Motor neuron (in vitro differentiated cells): ENCODE results near the gene SDHB. TPM values are rescaled to one million over a fixed set of nuclear protein-coding genes. Genes with fewer than 3 reads are reported as not detected.
A peak's percentile ranks its signal among the peaks of the same experiment; 100 is the strongest.

Experiments used
- ATAC-seq, 8 experiments: fragments of 200-7000 bp; cut with Tn5 transposase; replicated peaks in 6 of 8; 2 replicates each; pipeline ENCODE4 v1.8.0; 2021; ENCODE audit warnings: mild to moderate bottlenecking in 8 of 8, moderate library complexity in 8 of 8
- H3K27ac ChIP-seq, 2 donors: fragments of 250-450 bp; sonication (Bioruptor Pico); 2 replicates each; pipeline ENCODE4 v1.9.0; 2021; ENCODE audit warnings: antibody characterized with exemption in 2 of 2, mild to moderate bottlenecking in 2 of 2, moderate library complexity in 1 of 2
- H3K4me1 ChIP-seq, 2 donors: fragments of 250-450 bp; sonication (Bioruptor Pico); replicated peaks in 1 of 2; 2 replicates each; pipeline ENCODE4 v1.6.1; 2021; ENCODE audit warnings: antibody characterized with exemption in 2 of 2, mild to moderate bottlenecking in 2 of 2, moderate library complexity in 1 of 2
- H3K4me3 ChIP-seq, 5 donors: fragments of 250-450 bp; sonication (Bioruptor Pico); 2 replicates each; pipeline ENCODE4 v1.9.0; 2021; ENCODE audit warnings: antibody characterized with exemption in 5 of 5, mild to moderate bottlenecking in 5 of 5, moderate library complexity in 4 of 5
- WGBS, 10 experiments: fragments of 450-650 bp; shearing (Covaris generic); methylation state at CpG; one replicate each; pipeline ENCODE4 v1.0.0; 2022; 5-methylcytosine and 5-hydroxymethylcytosine counted together
- in situ Hi-C, 9 experiments: fragments of 400-800 bp; cut with MboI; loops; one replicate each; pipeline ENCODE4 v1.15.0; 2021; ENCODE audit warnings: low sequenced_read_pairs in 9 of 9, low pct_unique_long_range_greater_than_20kb in 2 of 9; ENCODE audit not compliant: unreplicated experiment in 9 of 9
- total RNA-seq, 8 experiments: library from RNA; unstranded; fragments of 300-600 nt; gene quantifications; 2 replicates each; pipeline versions ENCODE4 v1.2.3 to v1.2.4, GENCODE V29; 2022

The SDHB gene
- total RNA-seq, result 100 to 1,000 TPM in 3 of 8 experiments, 10 to 100 TPM in 5; 75.1 to 161 (median 96.1) TPM

- peak; percentile 97 to 99 (median 98) for ATAC-seq
- H3K4me1 ChIP-seq, result peaks cover 11 to 12% of the 10 kb centered on the region in 2 donors
- peak within 1 kb of the TSS; percentile 60 to 77 (median 69) for H3K4me3 ChIP-seq
- WGBS, 10 experiments, result 0 to 1% (median 0%) methylated on average over 2 to 34 of the region's 44 CpGs; no CpG with 5 or more reads in 3 of the 10 experiments
- in situ Hi-C loops, result no loop called here
- H3K27ac ChIP-seq, result peak within 1 kb of the TSS; percentile 85 to 91
Measured at GRCh38 chr1:17053685-17054410, at the start of gene SDHB. SDHB (minus strand) TSS chr1:17054032; CDS start chr1:17054019, 13 bp downstream.

GRCh38 chr1:17102232-17102631 is 48.4 kb upstream of the SDHB start:
- WGBS, 10 experiments, result 51 to 100% (median 84%) methylated on average over 1 to 2 of the region's 2 CpGs; no CpG with 5 or more reads in 4 of the 10 experiments
- peaks cover under 1 to 16% of the 10 kb centered on the region in 2 donors for H3K4me1 ChIP-seq
- in situ Hi-C loops, result loop anchor here in 4 of 9 experiments (25.0 kb wide), 3 partner anchors 285 to 1485 kb away; no protein-coding TSS in a partner anchor
- no peak overlapping the region for H3K27ac ChIP-seq
- H3K4me3 ChIP-seq, result no peak overlapping the region
- ATAC-seq, result no peak

- 11 to 100% (median 80%) methylated on average over 1 to 4 of the region's 4 CpGs; no CpG with 5 or more reads in 3 of the 10 experiments for WGBS, 10 experiments
- H3K4me1 ChIP-seq, result peaks cover 2 to 16% of the 10 kb centered on the region in 2 donors
- no peak for ATAC-seq
- H3K4me3 ChIP-seq, result no peak overlapping the region
- no peak overlapping the region for H3K27ac ChIP-seq
- in situ Hi-C loops, result loop anchor here in 4 of 9 experiments (25.0 kb wide), 3 partner anchors 286 to 1486 kb away; no protein-coding TSS in a partner anchor
Measured at GRCh38 chr1:17101261-17101660, 47.4 kb upstream of the SDHB start.

- ATAC-seq, result peak in 1 of 8 experiments; percentile 11
- H3K4me1 ChIP-seq, result peaks cover 6 to 21% of the 10 kb centered on the region in 2 donors
- in situ Hi-C loops, result loop anchor here in 4 of 9 experiments (25.0 kb wide), 3 partner anchors 288 to 1488 kb away; no protein-coding TSS in a partner anchor
- H3K4me3 ChIP-seq, result no peak overlapping the region
- WGBS, 10 experiments, result 44 to 95% (median 60%) methylated on average over 2 to 8 of the region's 10 CpGs
- H3K27ac ChIP-seq, result no peak overlapping the region
Measured at GRCh38 chr1:17099616-17100340, 45.9 kb upstream of the SDHB start.

GRCh38 chr1:17098446-17099317 is 44.9 kb upstream of the SDHB start:
- in situ Hi-C loops, result no loop called here
- peak in 2 of 8 experiments; percentile 16 to 22 for ATAC-seq
- 0 to 83% (median 73%) methylated on average over 1 to 10 of the region's 13 CpGs; no CpG with 5 or more reads in 3 of the 10 experiments for WGBS, 10 experiments
- no peak overlapping the region for H3K27ac ChIP-seq
- H3K4me3 ChIP-seq, result no peak overlapping the region
- peaks cover 6 to 23% of the 10 kb centered on the region in 2 donors for H3K4me1 ChIP-seq

GRCh38 chr1:17097787-17098186 is 44.0 kb upstream of the SDHB start:
- Histone ChIP-seq H3K4me1 (peaks cover 6 to 23% of the 10 kb centered on the region in 2 donors), H3K27ac (no peak overlapping the region), H3K4me3 (no peak overlapping the region)
- in situ Hi-C loops, result no loop called here
- peak in 5 of 8 experiments; percentile 3 to 63 (median 11) for ATAC-seq
- WGBS, 10 experiments, result 0 to 62% (median 40%) methylated on average over 2 to 9 of the region's 14 CpGs; no CpG with 5 or more reads in 5 of the 10 experiments

GRCh38 chr1:17097147-17097546 is 43.3 kb upstream of the SDHB start:
- H3K4me3 ChIP-seq, result no peak overlapping the region
- H3K27ac ChIP-seq, result no peak overlapping the region
- in situ Hi-C loops, result no loop called here
- WGBS, 10 experiments, result 88 to 95% (median 93%) methylated on average over 3 to 6 of the region's 8 CpGs; no CpG with 5 or more reads in 6 of the 10 experiments
- ATAC-seq, result peak in 7 of 8 experiments; percentile 30 to 82 (median 48)
- peaks cover 6 to 23% of the 10 kb centered on the region in 2 donors for H3K4me1 ChIP-seq

GRCh38 chr1:17096584-17096983 is 42.8 kb upstream of the SDHB start:
- H3K27ac ChIP-seq, result no peak overlapping the region
- ATAC-seq, result no peak
- in situ Hi-C loops, result no loop called here
- H3K4me3 ChIP-seq, result no peak overlapping the region
- H3K4me1 ChIP-seq, result peaks cover 6 to 23% of the 10 kb centered on the region in 2 donors
- 0 to 25% (median 0%) methylated on average over 1 of the region's 1 CpG; no CpG with 5 or more reads in 5 of the 10 experiments for WGBS, 10 experiments

GRCh38 chr1:17095141-17095540 is 41.3 kb upstream of the SDHB start:
- WGBS, 10 experiments, result 11 to 75% (median 37%) methylated on average over 1 to 4 of the region's 4 CpGs; no CpG with 5 or more reads in 1 of the 10 experiments
- no peak overlapping the region for H3K27ac ChIP-seq
- ATAC-seq, result no peak
- in situ Hi-C loops, result no loop called here
- peaks cover 6 to 20% of the 10 kb centered on the region in 2 donors for H3K4me1 ChIP-seq
- H3K4me3 ChIP-seq, result no peak overlapping the region

GRCh38 chr1:17094664-17095063 is 40.8 kb upstream of the SDHB start:
- peak in 2 of 8 experiments; percentile 35 to 41 for ATAC-seq
- WGBS, 10 experiments, result 46 to 77% (median 69%) methylated on average over 1 to 5 of the region's 5 CpGs; no CpG with 5 or more reads in 2 of the 10 experiments

GRCh38 chr1:17093822-17094393 is 40.1 kb upstream of the SDHB start:
- Histone ChIP-seq H3K4me3 (no peak overlapping the region), H3K27ac (no peak overlapping the region), H3K4me1 (peaks cover 6 to 17% of the 10 kb centered on the region in 2 donors)
- no peak for ATAC-seq
- WGBS, 10 experiments, result 20 to 100% (median 85%) methylated on average over 1 to 6 of the region's 8 CpGs; no CpG with 5 or more reads in 3 of the 10 experiments
- in situ Hi-C loops, result no loop called here

More at GRCh38 chr1:17094664-17095063, 40.8 kb upstream of the SDHB start:
- Histone ChIP-seq H3K4me3 (no peak overlapping the region), H3K4me1 (peaks cover 6 to 17% of the 10 kb centered on the region in 2 donors), H3K27ac (no peak overlapping the region)
- in situ Hi-C loops, result no loop called here

GRCh38 chr1:17091252-17091651 is 37.4 kb upstream of the SDHB start:
- Histone ChIP-seq H3K4me3 (no peak overlapping the region), H3K4me1 (peaks cover 4 to 7% of the 10 kb centered on the region in 2 donors), H3K27ac (no peak overlapping the region)
- in situ Hi-C loops, result no loop called here
- ATAC-seq, result peak in 2 of 8 experiments; percentile 23 to 44
- WGBS, 10 experiments, result 0 to 100% (median 80%) methylated on average over 1 to 4 of the region's 7 CpGs; no CpG with 5 or more reads in 1 of the 10 experiments
